ENCODE measurements around the gene NT5C2.

GRCh38 chr10:103080891-103081581, 112.0 kb downstream of the NT5C2 start:
- no peak for TF ChIP-seq CTCF (conservative IDR thresholded peaks at IDR 0.05; ENCODE audit: low read depth, low read length)
- no peak for TF ChIP-seq EZH2 (IDR thresholded peaks at IDR 0.05; ENCODE audit: low read length, unreplicated experiment)

Data from PC-3 (cell line).